Dendritic cell treated with granulocyte-macrophage colony-stimulating factor and Interleukin-4, amounts not matched to agents 40 ng/mL and 50 ng/mL, for 4 days (primary cell): ENCODE results near the gene DAB1.

Experiments used
- H3K27ac Mint-ChIP-seq: one replicate; pipeline ENCODE4 v1.8.0; 2022; ENCODE audit warnings: mild to moderate bottlenecking, mixed read lengths
- H3K27me3 Mint-ChIP-seq: one replicate; pipeline ENCODE4 v1.8.0; 2022; ENCODE audit warnings: mild to moderate bottlenecking, mixed read lengths
- H3K36me3 Mint-ChIP-seq: one replicate; pipeline ENCODE4 v1.8.0; 2022; ENCODE audit warnings: low read depth, mixed read lengths
- H3K4me1 Mint-ChIP-seq: one replicate; pipeline ENCODE4 v1.8.0; 2022; ENCODE audit warnings: low read depth, mixed read lengths
- H3K4me3 Mint-ChIP-seq: one replicate; pipeline ENCODE4 v1.8.0; 2022; ENCODE audit warnings: mild to moderate bottlenecking, moderate library complexity, mixed read lengths
- H3K9me3 Mint-ChIP-seq: one replicate; pipeline ENCODE4 v1.8.0; 2022; ENCODE audit warnings: mixed read lengths
- intact Hi-C: fragments of 100-400 bp; cut with micrococcal nuclease; formaldehyde crosslinking; loops from one replicate; pipeline ENCODE4 v1.15.0; 2022

Gene DAB1

DNA sequence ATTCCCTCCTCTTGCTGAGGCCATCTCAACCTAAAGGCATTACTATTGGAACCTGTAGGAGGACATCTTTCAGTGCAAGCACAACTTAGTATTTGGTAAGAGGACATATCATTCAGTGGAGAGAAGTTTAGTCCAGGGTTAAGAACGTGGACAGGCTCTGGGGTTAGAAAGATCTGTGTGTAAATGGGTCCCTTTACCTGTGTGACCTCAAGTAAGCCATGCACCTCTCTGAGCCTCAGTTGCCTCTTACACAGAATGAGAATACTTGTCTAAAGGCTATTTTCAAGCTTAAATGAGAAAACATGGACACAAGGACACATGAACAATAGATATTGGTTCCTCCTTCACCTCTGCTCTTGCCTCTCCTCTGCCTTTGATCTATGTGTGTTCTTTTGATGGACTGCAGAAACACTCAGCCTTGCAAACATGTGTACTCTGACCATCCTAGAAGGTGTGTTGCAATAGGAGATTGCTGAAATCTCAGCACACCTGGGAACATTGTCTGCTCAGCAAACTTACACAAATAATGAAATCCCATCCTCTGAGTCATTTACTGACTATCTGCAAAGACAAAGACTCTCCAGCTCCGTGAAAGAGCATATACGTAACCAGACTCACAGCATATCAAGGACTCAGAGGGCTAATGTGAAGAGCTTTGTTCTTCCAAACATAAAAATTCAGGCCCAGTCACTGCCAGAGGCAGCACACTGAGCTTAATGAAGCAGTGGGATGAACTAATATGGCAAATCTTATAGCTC lies 143.8 kb downstream of the DAB1 start:
- no peak overlapping the region for H3K4me3 Mint-ChIP-seq
- H3K4me1 Mint-ChIP-seq: no peaks in the 10 kb centered on the region
- H3K27me3 Mint-ChIP-seq: no peaks in the 10 kb centered on the region
- H3K27ac Mint-ChIP-seq: no peak overlapping the region
- H3K36me3 Mint-ChIP-seq: no peaks in the 10 kb centered on the region
- intact Hi-C loops: no loop called here
- H3K9me3 Mint-ChIP-seq: no peaks in the 10 kb centered on the region

GRCh38 chr1:57278558-57278957 lies 145.3 kb downstream of the DAB1 start:
- Mint-ChIP-seq H3K4me3 (no peak overlapping the region), H3K9me3 (no peaks in the 10 kb centered on the region), H3K27ac (no peak overlapping the region), H3K27me3 (no peaks in the 10 kb centered on the region), H3K36me3 (no peaks in the 10 kb centered on the region), H3K4me1 (no peaks in the 10 kb centered on the region)
- intact Hi-C loops: no loop called here

DNA sequence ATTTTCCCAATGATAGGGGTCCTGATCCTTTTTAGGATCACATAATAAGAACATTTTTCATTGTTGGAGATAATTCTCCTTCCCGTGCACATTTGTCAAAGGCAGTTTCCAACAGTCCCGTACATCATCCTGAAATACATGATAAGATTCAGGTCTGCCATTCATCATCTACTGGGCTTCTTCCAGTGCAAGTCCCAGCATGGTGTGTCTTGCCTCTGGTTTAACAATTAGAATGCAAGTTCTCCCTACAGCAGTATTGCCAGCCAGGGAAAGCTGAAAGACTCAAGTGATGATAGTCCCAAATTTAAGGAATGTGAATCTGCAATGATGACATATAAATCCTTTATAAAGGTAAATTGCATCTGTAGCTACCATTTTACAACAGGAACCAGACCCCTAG lies 146.2 kb downstream of the DAB1 start:
- intact Hi-C loops: no loop called here
- no peaks in the 10 kb centered on the region for H3K9me3 Mint-ChIP-seq
- no peaks in the 10 kb centered on the region for H3K36me3 Mint-ChIP-seq

GRCh38 chr1:57276918-57277317 lies 146.9 kb downstream of the DAB1 start:
- Mint-ChIP-seq H3K9me3 (no peaks in the 10 kb centered on the region), H3K27ac (no peak overlapping the region), H3K36me3 (no peaks in the 10 kb centered on the region), H3K27me3 (no peaks in the 10 kb centered on the region), H3K4me1 (no peaks in the 10 kb centered on the region), H3K4me3 (no peak overlapping the region)
- intact Hi-C loops: no loop called here

More for the DNA sequence above, 146.2 kb downstream of the DAB1 start:
- H3K27ac Mint-ChIP-seq: no peak overlapping the region
- H3K4me1 Mint-ChIP-seq: no peaks in the 10 kb centered on the region
- no peak overlapping the region for H3K4me3 Mint-ChIP-seq
- no peaks in the 10 kb centered on the region for H3K27me3 Mint-ChIP-seq

DNA sequence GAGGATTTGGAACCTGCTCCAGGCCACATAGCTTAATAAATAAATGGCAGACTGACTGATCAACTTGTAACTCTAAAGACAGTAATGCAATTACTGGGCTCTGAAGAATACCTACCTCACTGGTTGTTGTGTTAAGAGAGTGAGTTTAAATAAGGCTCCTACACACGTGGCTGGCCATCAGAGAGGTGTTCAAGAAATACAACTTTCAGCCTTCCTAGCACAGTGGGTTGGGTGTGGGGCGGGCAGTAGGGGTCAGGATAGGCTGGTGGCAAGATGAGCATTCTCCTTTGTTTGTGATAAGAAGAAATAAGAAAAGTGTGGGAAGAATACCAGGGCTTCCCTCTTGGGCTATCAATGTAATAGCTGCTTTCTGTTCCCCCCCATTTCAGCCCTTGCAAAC lies 151.3 kb downstream of the DAB1 start:
- Mint-ChIP-seq H3K4me3 (no peak overlapping the region), H3K36me3 (no peaks in the 10 kb centered on the region), H3K9me3 (no peaks in the 10 kb centered on the region), H3K27ac (no peak overlapping the region), H3K4me1 (no peaks in the 10 kb centered on the region), H3K27me3 (no peaks in the 10 kb centered on the region)
- intact Hi-C loops: no loop called here

DNA sequence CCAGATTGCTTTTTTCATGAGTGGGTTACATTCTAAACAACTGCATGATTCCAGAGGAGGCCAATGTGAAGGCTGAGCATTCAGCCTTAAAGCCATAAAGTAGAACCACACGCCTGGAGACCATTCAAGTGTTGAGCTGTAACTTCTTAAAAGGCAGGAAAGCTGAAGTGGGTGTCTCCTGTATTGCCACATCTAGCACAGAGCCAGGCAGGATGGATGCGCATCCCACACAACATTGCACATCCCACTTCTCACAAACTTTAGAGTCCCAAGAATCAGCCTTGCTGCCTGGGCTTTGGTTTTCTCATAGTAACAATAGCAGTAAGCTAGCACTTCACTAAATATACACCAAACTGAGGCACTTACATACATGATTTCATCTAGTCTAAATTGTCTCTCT lies 151.7 kb downstream of the DAB1 start:
- no peaks in the 10 kb centered on the region for H3K4me1 Mint-ChIP-seq
- intact Hi-C loops: no loop called here
- no peaks in the 10 kb centered on the region for H3K27me3 Mint-ChIP-seq
- H3K27ac Mint-ChIP-seq: no peak overlapping the region
- no peaks in the 10 kb centered on the region for H3K9me3 Mint-ChIP-seq
- H3K4me3 Mint-ChIP-seq: no peak overlapping the region
- no peaks in the 10 kb centered on the region for H3K36me3 Mint-ChIP-seq

- Mint-ChIP-seq H3K27ac (no peak overlapping the region), H3K9me3 (no peaks in the 10 kb centered on the region), H3K4me3 (no peak overlapping the region), H3K36me3 (no peaks in the 10 kb centered on the region), H3K4me1 (no peaks in the 10 kb centered on the region), H3K27me3 (no peaks in the 10 kb centered on the region)
- intact Hi-C loops: no loop called here
These were observed 152.7 kb downstream of the DAB1 start for GRCh38 chr1:57270927-57271698.

GRCh38 chr1:57269630-57270225 lies 154.1 kb downstream of the DAB1 start:
- Mint-ChIP-seq H3K4me3 (no peak overlapping the region), H3K27ac (no peak overlapping the region), H3K4me1 (no peaks in the 10 kb centered on the region), H3K27me3 (no peaks in the 10 kb centered on the region), H3K9me3 (no peaks in the 10 kb centered on the region), H3K36me3 (no peaks in the 10 kb centered on the region)
- intact Hi-C loops: no loop called here

GRCh38 chr1:57265104-57265503 lies 158.8 kb downstream of the DAB1 start:
- Mint-ChIP-seq H3K27ac (no peak overlapping the region), H3K4me1 (no peaks in the 10 kb centered on the region), H3K9me3 (no peaks in the 10 kb centered on the region), H3K4me3 (no peak overlapping the region), H3K27me3 (no peaks in the 10 kb centered on the region), H3K36me3 (no peaks in the 10 kb centered on the region)
- intact Hi-C loops: no loop called here

DNA sequence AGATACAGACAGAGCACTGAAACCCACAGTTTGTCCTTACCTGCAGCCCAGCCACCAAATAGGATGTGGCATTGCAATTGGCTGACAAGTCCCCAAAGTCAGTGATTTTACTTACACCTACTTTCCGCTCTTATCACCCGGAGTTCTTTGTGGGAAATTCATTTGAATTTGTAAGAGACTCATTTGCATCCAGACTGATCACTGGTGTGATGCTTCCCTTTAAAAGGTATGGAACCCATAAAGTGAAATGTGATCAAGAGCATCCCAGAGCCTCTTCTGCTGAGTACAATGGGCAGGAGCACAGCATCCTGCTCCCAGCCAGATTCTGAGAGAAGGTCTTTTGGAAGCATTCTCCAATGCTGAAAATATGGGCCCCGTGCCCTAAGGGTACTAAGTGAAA lies 161.4 kb downstream of the DAB1 start:
- Mint-ChIP-seq H3K27ac (no peak overlapping the region), H3K36me3 (no peaks in the 10 kb centered on the region)

GRCh38 chr1:57258557-57259325 lies 165.1 kb downstream of the DAB1 start:
- H3K27me3 Mint-ChIP-seq: no peaks in the 10 kb centered on the region
- H3K4me3 Mint-ChIP-seq: no peak overlapping the region
- intact Hi-C loops: no loop called here
- H3K9me3 Mint-ChIP-seq: no peaks in the 10 kb centered on the region
- no peaks in the 10 kb centered on the region for H3K36me3 Mint-ChIP-seq
- H3K27ac Mint-ChIP-seq: no peak overlapping the region
- no peaks in the 10 kb centered on the region for H3K4me1 Mint-ChIP-seq

More for the DNA sequence above, 161.4 kb downstream of the DAB1 start:
- no peak overlapping the region for H3K4me3 Mint-ChIP-seq
- H3K27me3 Mint-ChIP-seq: no peaks in the 10 kb centered on the region
- intact Hi-C loops: no loop called here
- no peaks in the 10 kb centered on the region for H3K4me1 Mint-ChIP-seq
- H3K9me3 Mint-ChIP-seq: no peaks in the 10 kb centered on the region

DNA sequence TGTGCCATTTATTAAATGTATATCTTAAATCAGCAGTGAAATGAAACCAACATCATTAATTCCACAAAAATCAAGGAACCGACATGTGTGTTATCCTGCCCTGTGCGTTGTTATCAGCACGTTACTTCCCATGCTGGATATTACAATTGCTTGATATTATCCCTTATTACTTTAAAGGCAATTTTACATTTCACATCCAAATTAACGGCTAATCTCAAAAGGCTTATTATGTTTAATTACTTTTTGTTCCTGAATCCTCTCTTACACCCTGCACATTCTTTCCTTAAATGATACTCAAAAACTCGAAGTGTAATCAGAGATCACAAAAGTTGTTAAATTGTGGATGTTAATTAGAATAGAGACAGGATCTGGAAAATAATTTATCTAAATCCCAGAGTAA lies 167.9 kb downstream of the DAB1 start:
- Mint-ChIP-seq H3K27ac (no peak overlapping the region), H3K4me1 (no peaks in the 10 kb centered on the region), H3K4me3 (no peak overlapping the region), H3K9me3 (no peaks in the 10 kb centered on the region), H3K27me3 (no peaks in the 10 kb centered on the region), H3K36me3 (no peaks in the 10 kb centered on the region)
- intact Hi-C loops: no loop called here

- Mint-ChIP-seq H3K27me3 (no peaks in the 10 kb centered on the region), H3K27ac (no peak overlapping the region), H3K9me3 (no peaks in the 10 kb centered on the region), H3K36me3 (no peaks in the 10 kb centered on the region), H3K4me1 (no peaks in the 10 kb centered on the region), H3K4me3 (no peak overlapping the region)
- intact Hi-C loops: no loop called here
These were observed 169.8 kb downstream of the DAB1 start for GRCh38 chr1:57254022-57254421.
